ENCODE results near the gene CAMK1.

Gene CAMK1

DNA sequence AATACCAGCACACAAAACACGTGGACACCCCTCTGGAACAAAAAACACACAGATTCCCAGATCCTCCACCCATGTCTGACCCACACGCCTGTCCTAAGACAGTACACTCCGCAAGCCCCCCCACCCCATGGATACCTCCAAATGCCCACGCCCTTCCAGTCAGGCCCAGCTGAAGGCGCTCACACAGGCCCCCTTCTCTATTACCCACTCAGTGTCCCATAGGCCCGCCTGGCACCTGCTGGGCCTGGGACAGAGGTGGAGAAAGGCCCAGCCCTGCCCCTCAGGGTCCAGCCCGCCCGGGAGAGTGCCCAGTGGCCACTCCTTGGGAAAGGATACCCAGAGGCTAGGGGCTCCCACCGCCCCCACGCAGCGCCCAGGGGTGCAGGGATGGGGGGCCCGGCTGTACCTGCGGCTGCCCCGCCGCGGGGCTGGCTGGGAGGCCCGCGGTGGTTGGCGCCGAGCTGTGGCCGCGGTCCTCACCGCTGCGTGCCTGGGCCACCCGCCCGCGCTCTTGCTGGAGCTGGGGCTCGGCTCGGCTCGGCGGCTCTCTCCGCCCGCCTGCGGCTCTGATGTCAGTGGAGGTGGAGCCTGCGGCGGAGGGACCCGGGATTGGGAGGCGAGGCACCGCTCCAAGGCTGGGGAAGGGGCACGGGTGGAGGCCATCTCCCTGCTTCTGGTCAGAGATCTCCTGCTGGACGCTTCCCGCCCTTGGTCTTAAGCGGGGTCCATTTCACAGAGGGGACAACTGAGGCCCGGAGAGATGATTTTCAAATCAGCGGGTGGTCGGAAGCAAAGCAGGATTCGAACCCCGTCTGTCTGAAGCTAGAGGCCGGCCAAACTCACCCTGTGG, at the start of gene CAMK1:
CAMK1 (minus strand) TSS at position 522 of the 850 bp plus-strand sequence. CDS start 2,198 bp downstream, outside the sequence.
- in situ Hi-C loops (cut with HindIII; ENCODE audit: low pct_ligation_motif_present, low pct_unique_long_range_greater_than_20kb, low sequenced_read_pairs): no loop called here
- DNase-seq: peak; percentile 75

DNA sequence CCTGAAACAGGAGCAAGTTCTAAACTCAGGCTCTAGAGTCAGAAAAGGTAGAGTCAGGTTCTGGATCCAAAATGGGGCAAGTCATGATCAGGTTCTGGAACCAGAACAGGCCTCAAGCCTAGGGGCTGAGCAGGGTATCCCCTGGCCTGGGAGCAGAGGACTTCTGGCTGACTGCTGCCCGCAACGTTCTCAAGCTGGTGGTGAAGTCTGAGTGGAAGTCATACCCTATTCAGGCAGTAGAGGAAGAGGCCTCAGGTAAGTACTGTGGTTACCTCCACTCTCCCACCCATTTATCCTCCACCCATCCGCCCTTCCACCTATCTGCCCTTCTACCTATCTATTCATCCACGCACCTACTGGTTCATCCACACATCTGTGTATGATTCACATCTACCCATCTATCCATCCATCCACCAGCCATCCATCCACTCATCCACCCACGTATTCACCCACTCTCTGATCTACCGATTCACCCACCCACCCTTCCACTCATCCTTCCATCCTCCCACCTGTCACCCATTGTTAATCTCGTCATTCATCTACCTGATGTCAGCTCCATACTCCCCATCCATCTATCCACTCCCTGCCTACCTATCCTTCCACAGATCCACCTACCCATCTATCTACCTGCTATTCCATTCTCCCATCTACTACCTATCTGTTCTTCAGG, 49.1 kb upstream of the CAMK1 start:
- DNase-seq: no peak
- in situ Hi-C loops (cut with HindIII; ENCODE audit: low pct_ligation_motif_present, low pct_unique_long_range_greater_than_20kb, low sequenced_read_pairs): no loop called here

GRCh38 chr3:9817436-9817835, 47.7 kb upstream of the CAMK1 start:
- in situ Hi-C loops (cut with HindIII; ENCODE audit: low pct_ligation_motif_present, low pct_unique_long_range_greater_than_20kb, low sequenced_read_pairs): no loop called here

GRCh38 chr3:9815986-9816385, 46.2 kb upstream of the CAMK1 start:
- no peak for DNase-seq
- in situ Hi-C loops (cut with HindIII; ENCODE audit: low pct_ligation_motif_present, low pct_unique_long_range_greater_than_20kb, low sequenced_read_pairs): no loop called here

More at GRCh38 chr3:9817436-9817835, 47.7 kb upstream of the CAMK1 start:
- DNase-seq: no peak

- in situ Hi-C loops (cut with HindIII; ENCODE audit: low pct_ligation_motif_present, low pct_unique_long_range_greater_than_20kb, low sequenced_read_pairs): no loop called here
Observed at GRCh38 chr3:9812870-9813483, 43.2 kb upstream of the CAMK1 start.

DNA sequence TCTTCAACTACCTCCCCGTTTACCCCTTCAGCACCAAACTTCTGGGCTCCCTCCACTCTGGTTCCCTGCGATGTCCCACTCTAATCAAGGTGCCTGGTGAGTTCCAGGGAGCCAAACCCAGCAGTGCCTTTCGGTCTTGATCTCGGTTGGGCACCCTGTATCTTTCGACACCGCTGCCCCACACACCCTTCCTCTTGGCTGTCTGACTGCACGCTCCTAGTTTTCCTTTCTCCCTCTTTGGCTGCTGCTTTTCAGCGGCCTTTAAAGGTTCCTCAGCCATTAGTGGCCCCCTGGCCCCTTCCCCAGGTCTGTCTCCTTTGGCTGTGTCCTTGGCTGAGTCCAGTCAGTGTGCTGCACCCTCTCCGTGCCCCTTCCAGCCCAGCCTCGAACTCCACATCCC, 41.1 kb upstream of the CAMK1 start:
- no peak for DNase-seq

More at GRCh38 chr3:9812870-9813483, 43.2 kb upstream of the CAMK1 start:
- no peak for DNase-seq

GRCh38 chr3:9810433-9810770, 40.7 kb upstream of the CAMK1 start:
- in situ Hi-C loops (cut with HindIII; ENCODE audit: low pct_ligation_motif_present, low pct_unique_long_range_greater_than_20kb, low sequenced_read_pairs): no loop called here
- DNase-seq: no peak

More for the DNA sequence above, 41.1 kb upstream of the CAMK1 start:
- in situ Hi-C loops (cut with HindIII; ENCODE audit: low pct_ligation_motif_present, low pct_unique_long_range_greater_than_20kb, low sequenced_read_pairs): no loop called here

DNA sequence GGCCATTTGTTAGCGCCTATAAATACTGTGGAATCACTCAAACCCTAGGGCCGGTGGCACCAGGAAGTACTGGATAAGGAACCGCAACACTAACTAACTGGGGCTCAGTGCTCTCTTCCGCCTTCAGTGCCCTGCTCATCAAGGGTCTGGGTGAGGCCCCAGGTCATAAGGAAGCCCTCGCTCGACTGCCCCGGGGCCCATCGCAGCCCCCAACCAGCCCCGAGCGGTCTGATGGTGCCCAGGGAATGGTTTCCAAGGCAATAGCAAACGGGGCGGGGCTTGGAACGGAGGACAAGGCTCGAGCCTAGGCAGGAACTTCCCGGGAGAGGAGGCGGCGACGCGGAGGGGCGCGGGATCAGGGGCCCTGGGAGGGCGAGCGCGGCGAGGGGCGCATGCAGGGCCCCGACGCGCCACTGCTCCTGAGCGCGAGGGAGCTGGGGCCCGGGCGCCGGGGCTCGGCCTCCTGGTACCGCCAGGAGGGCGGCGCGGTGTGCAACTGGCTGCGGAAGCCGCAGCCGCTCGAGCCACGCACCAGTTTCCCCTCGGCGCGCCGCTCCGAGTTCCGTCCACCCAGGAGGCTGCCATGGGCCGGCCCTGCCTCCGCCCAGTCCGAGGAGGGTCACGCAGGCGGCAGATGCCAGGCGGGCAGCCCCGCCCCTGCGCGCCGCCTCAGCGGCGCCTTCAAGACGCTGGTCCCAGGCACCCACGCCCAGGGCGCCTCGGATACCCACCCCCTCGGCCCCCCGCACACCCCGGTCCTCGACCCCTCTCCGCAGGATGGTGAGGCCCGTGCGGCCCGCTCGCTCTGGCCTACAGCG, 40.1 kb upstream of the CAMK1 start, which contains the start of gene TTLL3:
TTLL3 (plus strand) TSS at position 648 of the 818 bp plus-strand sequence. CDS start 400 bp downstream, outside the sequence.
- DNase-seq: peak; percentile 63
- in situ Hi-C loops (cut with HindIII; ENCODE audit: low pct_ligation_motif_present, low pct_unique_long_range_greater_than_20kb, low sequenced_read_pairs): no loop called here

GRCh38 chr3:9809239-9809614, 39.5 kb upstream of the CAMK1 start:
- in situ Hi-C loops (cut with HindIII; ENCODE audit: low pct_ligation_motif_present, low pct_unique_long_range_greater_than_20kb, low sequenced_read_pairs): no loop called here
- DNase-seq: no peak

GRCh38 chr3:9808345-9809037, 38.7 kb upstream of the CAMK1 start:
- in situ Hi-C loops (cut with HindIII; ENCODE audit: low pct_ligation_motif_present, low pct_unique_long_range_greater_than_20kb, low sequenced_read_pairs): no loop called here
- peak; percentile 51 for DNase-seq

DNA sequence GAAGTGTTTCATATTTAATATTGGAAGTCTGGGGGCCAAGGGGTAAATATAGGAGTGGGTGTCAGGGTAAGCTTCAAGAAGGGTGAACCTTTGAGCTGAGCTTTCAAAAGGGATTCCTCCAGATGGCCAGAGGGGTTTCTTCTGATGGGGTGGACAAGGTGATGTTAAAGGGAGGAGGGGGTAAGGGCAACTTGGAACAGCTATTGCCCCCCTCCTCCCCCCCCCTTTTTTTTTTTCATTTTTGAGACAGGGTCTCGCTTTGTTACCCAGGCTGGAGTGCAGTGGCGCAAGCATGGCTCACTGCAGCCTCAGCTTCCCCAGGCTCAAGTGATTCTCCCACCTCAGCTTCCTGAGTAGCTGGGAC, 38.2 kb upstream of the CAMK1 start:
- in situ Hi-C loops (cut with HindIII; ENCODE audit: low pct_ligation_motif_present, low pct_unique_long_range_greater_than_20kb, low sequenced_read_pairs): no loop called here
- no peak for DNase-seq

GRCh38 chr3:9806688-9807589, 37.2 kb upstream of the CAMK1 start:
- DNase-seq: no peak
- in situ Hi-C loops (cut with HindIII; ENCODE audit: low pct_ligation_motif_present, low pct_unique_long_range_greater_than_20kb, low sequenced_read_pairs): no loop called here

DNA sequence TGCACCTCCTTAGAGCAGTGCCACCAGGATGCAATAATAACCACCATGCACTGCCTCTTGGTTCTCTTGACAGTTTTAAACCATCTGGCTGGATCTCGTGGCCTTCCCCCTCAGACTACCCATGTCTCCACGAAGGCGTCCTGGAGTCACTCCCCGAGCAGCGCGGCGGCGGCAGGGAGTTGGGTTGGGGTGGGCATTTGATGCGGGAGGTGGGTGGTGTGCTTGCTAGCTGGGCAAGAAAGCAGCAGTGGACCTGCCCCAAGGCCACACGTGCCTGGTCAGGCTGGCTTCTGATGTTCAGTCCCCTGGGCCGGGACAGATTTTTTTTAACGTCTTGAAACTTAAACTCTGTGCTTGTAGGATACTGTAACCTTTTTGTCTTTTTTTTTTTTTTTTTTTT, 36.4 kb upstream of the CAMK1 start:
- in situ Hi-C loops (cut with HindIII; ENCODE audit: low pct_ligation_motif_present, low pct_unique_long_range_greater_than_20kb, low sequenced_read_pairs): no loop called here
- no peak for DNase-seq

DNA sequence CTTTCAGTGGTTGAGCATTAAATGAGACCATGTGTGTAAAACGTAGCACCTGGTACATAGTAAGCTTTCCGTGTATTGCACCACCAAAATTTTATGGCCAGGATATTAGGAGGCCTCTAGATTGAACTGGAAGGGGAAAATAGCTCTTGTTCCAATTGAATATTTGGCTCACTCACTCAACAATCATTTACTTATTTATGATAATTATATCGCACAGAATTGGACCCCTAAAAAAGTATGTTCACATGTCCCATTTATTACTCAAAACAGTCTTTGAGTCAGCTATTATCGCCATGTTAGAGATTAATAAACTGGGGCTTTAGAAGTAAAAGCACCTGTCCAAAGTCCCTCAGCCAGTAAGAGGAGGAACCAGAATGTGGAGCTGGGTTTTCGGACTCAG, 35.2 kb upstream of the CAMK1 start:
- DNase-seq: no peak
- in situ Hi-C loops (cut with HindIII; ENCODE audit: low pct_ligation_motif_present, low pct_unique_long_range_greater_than_20kb, low sequenced_read_pairs): no loop called here

GRCh38 chr3:9803494-9803893, 33.7 kb upstream of the CAMK1 start:
- in situ Hi-C loops (cut with HindIII; ENCODE audit: low pct_ligation_motif_present, low pct_unique_long_range_greater_than_20kb, low sequenced_read_pairs): no loop called here
- DNase-seq: no peak

- DNase-seq: no peak
- in situ Hi-C loops (cut with HindIII; ENCODE audit: low pct_ligation_motif_present, low pct_unique_long_range_greater_than_20kb, low sequenced_read_pairs): no loop called here
Observed at GRCh38 chr3:9800529-9800928, 30.8 kb upstream of the CAMK1 start.

- no peak for DNase-seq
- in situ Hi-C loops (cut with HindIII; ENCODE audit: low pct_ligation_motif_present, low pct_unique_long_range_greater_than_20kb, low sequenced_read_pairs): no loop called here
Observed at GRCh38 chr3:9797196-9797945, 27.6 kb upstream of the CAMK1 start.

All from ACHN (cell line).